AG04450 (cell line): ENCODE results near the gene BCAN. TPM values are rescaled to one million over a fixed set of nuclear protein-coding genes. Genes with fewer than 3 reads are reported as not detected.
A peak's percentile ranks its signal among the peaks of the same experiment; 100 is the strongest.
"Not testable (repeated sequence)": the region's sequence is repeated elsewhere in the genome, so short reads cannot be mapped to it uniquely, and the experiment has no call there.

Experiments
- CTCF ChIA-PET: fragments of 300-600, 350-600 bp; formaldehyde crosslinking; extraction: SDS; loops from one replicate; lab custom pipeline; 2022; ENCODE audit warnings: antibody characterized with exemption, inconsistent platforms; lab: Charles Lee
- POLR2A ChIA-PET: fragments of 350-600 bp; formaldehyde crosslinking; extraction: SDS; loops from one replicate; lab custom pipeline; 2021; ENCODE audit warnings: antibody characterized with exemption, inconsistent platforms; lab: Yijun Ruan, JAX
- DNase-seq: peaks from one replicate; pipeline ENCODE4 v3.0.0-alpha.2; 2011; ENCODE audit warnings: low read depth, low spot score
- H3K27ac ChIP-seq: one replicate; pipeline ENCODE4 v1.5.1; 2012; ENCODE audit warnings: low read depth, low read length, control low read depth
- H3K27me3 ChIP-seq: one replicate; pipeline ENCODE4 v1.6.0; 2012; ENCODE audit warnings: low read length; ENCODE audit not compliant: control insufficient read depth, insufficient read depth
- H3K4me3 ChIP-seq: 2 replicates; pipeline ENCODE4 v1.5.1; 2011; ENCODE audit warnings: mild to moderate bottlenecking, low read depth, low read length, control low read depth
- H3K9me3 ChIP-seq: 2 replicates; pipeline ENCODE4 v1.5.1; 2012; ENCODE audit warnings: low read length; ENCODE audit not compliant: control insufficient read depth, insufficient read depth
- polyA plus RNA-seq: library from polyadenylated mRNA; depleted of rRNA; stranded (reverse); fragments of >200 nt; gene quantifications from 2 replicates; pipeline ENCODE4 v1.2.3, GENCODE V29; 2011
- TF ChIP-seq, protein P1 (sequence below): IDR thresholded peaks from 2 replicates; pipeline ENCODE4 v1.5.1; 2011; ENCODE audit warnings: low read depth, low read length, control low read depth, inconsistent platforms

BCAN gene
- polyA plus RNA-seq, 1 experiment = not detected

- H3K27me3 ChIP-seq = peaks cover 5% of the 10 kb centered on the region
- TF ChIP-seq, protein P1, sequence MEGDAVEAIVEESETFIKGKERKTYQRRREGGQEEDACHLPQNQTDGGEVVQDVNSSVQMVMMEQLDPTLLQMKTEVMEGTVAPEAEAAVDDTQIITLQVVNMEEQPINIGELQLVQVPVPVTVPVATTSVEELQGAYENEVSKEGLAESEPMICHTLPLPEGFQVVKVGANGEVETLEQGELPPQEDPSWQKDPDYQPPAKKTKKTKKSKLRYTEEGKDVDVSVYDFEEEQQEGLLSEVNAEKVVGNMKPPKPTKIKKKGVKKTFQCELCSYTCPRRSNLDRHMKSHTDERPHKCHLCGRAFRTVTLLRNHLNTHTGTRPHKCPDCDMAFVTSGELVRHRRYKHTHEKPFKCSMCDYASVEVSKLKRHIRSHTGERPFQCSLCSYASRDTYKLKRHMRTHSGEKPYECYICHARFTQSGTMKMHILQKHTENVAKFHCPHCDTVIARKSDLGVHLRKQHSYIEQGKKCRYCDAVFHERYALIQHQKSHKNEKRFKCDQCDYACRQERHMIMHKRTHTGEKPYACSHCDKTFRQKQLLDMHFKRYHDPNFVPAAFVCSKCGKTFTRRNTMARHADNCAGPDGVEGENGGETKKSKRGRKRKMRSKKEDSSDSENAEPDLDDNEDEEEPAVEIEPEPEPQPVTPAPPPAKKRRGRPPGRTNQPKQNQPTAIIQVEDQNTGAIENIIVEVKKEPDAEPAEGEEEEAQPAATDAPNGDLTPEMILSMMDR = peak; percentile 41
- ChIA-PET CTCF (interaction anchor here (0.6 to 1.6 kb wide), 3 partner anchors 122 to 157 kb away, joined by 3 to 4 read pairs (median 4); no protein-coding TSS in a partner anchor), POLR2A (no interaction called here)
- no peak overlapping the region for H3K27ac ChIP-seq
- H3K9me3 ChIP-seq = no peaks in the 10 kb centered on the region
- no peak for DNase-seq
- no peak overlapping the region for H3K4me3 ChIP-seq
Measured at GRCh38 chr1:156602557-156602993, 39.3 kb upstream of the BCAN start.

- H3K9me3 ChIP-seq, H3K4me3 ChIP-seq, CTCF ChIA-PET, DNase-seq, H3K27ac ChIP-seq, POLR2A ChIA-PET: not testable (repeated sequence)
- H3K27me3 ChIP-seq = peaks cover 16% of the 10 kb centered on the region
Measured at GRCh38 chr1:156607344-156607743, 34.6 kb upstream of the BCAN start.

DNA sequence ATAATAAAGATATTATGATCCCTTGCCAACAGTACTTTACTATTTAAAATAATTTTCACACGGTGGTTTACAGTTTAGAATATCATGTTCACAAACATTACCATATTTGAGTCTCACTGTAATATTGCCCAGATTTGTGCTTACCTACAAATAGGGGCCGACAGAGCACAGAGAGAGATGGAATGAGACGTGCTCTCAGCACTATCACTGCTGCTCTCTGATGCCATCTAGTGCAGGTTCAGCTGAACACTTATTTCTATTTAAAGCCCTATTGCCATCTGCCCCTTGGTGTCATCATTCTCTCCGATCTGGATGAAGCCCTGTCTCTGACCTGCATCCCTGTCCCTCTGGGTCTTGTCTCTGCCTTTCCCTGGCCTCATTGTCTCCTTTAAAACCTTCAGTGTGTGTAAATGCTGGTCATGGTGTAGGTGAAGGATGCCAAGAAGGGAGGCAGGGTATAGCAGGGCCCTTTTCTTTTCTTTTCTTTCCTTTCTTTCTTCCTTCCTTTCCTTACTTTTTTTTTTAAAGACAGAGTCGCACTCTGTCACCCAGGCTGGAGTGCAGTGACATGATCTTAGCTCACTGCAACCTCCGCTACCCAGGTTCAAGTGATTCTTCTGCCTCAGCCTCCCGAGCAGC lies 33.8 kb upstream of the BCAN start:
- ChIA-PET CTCF (interaction anchor here (0.6 to 1.8 kb wide), 20 partner anchors 9 to 223 kb away, joined by 3 to 28 read pairs (median 5); partner anchors contain the start of gene TTC24), POLR2A (interaction anchor here (0.7 kb wide), 1 partner anchor 16 kb away, joined by 3 read pairs; no protein-coding TSS in a partner anchor)
- H3K4me3 ChIP-seq = no peak overlapping the region
- H3K27ac ChIP-seq = no peak overlapping the region
- H3K9me3 ChIP-seq = no peaks in the 10 kb centered on the region
- peaks cover 18% of the 10 kb centered on the region for H3K27me3 ChIP-seq
- peak; percentile 39 for DNase-seq
- TF ChIP-seq, protein P1 = peak; percentile 91

GRCh38 chr1:156608981-156609380 lies 32.9 kb upstream of the BCAN start:
- Histone ChIP-seq H3K27me3 (peaks cover 18% of the 10 kb centered on the region), H3K27ac (no peak overlapping the region), H3K4me3 (no peak overlapping the region), H3K9me3 (no peaks in the 10 kb centered on the region)
- DNase-seq = no peak
- TF ChIP-seq, protein P1 = peak; percentile 63
- CTCF ChIA-PET = interaction anchor here (0.5 to 1.8 kb wide), 20 partner anchors 9 to 247 kb away, joined by 3 to 28 read pairs (median 6); partner anchors contain the start of gene TTC24
- POLR2A ChIA-PET = no interaction called here

- CTCF ChIA-PET = interaction anchor here (0.6 to 1.2 kb wide), 3 partner anchors 17 to 344 kb away, joined by 3 to 5 read pairs (median 5); no protein-coding TSS in a partner anchor
- POLR2A ChIA-PET, H3K27ac ChIP-seq, DNase-seq, H3K4me3 ChIP-seq, H3K9me3 ChIP-seq: not testable (repeated sequence)
- peaks cover 23% of the 10 kb centered on the region for H3K27me3 ChIP-seq
Measured at GRCh38 chr1:156610072-156610471, 31.8 kb upstream of the BCAN start.

DNA sequence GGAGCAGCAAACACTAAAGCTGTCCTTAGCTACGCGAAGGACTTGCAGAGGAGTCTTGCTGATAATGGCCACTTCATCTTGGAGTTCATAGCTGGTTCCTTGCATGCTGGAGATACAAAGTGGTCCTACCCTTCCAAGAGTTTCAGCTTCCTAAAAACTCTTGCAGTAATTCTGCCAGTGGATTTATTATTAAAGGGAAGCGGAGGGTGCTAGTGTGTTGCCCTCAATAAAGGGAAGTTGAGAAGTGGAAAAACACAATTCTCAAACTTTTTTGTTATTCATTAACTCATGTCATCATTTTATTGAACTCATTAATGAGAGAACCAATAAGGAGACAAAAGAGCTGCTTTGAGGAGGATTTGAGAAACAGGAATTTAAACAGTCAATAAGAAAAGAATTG lies 29.3 kb upstream of the BCAN start:
- POLR2A ChIA-PET = no interaction called here

More for the DNA sequence above, 29.3 kb upstream of the BCAN start:
- CTCF ChIA-PET = interaction anchor here (0.7 to 4.9 kb wide), 6 partner anchors 12 to 227 kb away, joined by 3 to 25 read pairs (median 7); no protein-coding TSS in a partner anchor
- TF ChIP-seq, protein P1 = no peak
- Histone ChIP-seq H3K4me3 (no peak overlapping the region), H3K27ac (no peak overlapping the region), H3K9me3 (no peaks in the 10 kb centered on the region), H3K27me3 (peaks cover 27% of the 10 kb centered on the region)
- DNase-seq = no peak
